ENCODE data around the gene MORF4L1. TPM values are rescaled to one million over a fixed set of nuclear protein-coding genes. Genes with fewer than 3 reads are reported as not detected.

Gene MORF4L1, protein sequence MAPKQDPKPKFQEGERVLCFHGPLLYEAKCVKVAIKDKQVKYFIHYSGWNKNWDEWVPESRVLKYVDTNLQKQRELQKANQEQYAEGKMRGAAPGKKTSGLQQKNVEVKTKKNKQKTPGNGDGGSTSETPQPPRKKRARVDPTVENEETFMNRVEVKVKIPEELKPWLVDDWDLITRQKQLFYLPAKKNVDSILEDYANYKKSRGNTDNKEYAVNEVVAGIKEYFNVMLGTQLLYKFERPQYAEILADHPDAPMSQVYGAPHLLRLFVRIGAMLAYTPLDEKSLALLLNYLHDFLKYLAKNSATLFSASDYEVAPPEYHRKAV
- total RNA-seq, result 381 and 436 TPM in 2 replicates
- 340 and 358 TPM in 2 replicates for polyA plus RNA-seq

- Histone ChIP-seq H3K9me2 (replicated peaks; ENCODE audit: insufficient read depth) (no peaks in the 10 kb centered on the region), H3K27me3 (no peaks in the 10 kb centered on the region), H3K9me3 (ENCODE audit: low read depth) (no peaks in the 10 kb centered on the region), H3K27ac (peak within 1 kb of the TSS; percentile 100), H3K4me1 (ENCODE audit: insufficient read depth) (peaks cover 22% of the 10 kb centered on the region), H3K79me2 (peaks cover 44% of the 10 kb centered on the region), H2AFZ (peak within 1 kb of the TSS; percentile 77), H3K4me3 (peak within 1 kb of the TSS; percentile 100), H3K36me3 (replicated peaks; ENCODE audit: insufficient read depth, low read depth) (no peaks in the 10 kb centered on the region), H4K20me1 (ENCODE audit: insufficient read depth, poor library complexity, severe bottlenecking) (peaks cover 39% of the 10 kb centered on the region), H3K4me2 (peak within 1 kb of the TSS; percentile 91)
- DNase-seq (ENCODE audit: low spot score), result peak; percentile 99
- TF ChIP-seq EZH2phosphoT487 (IDR thresholded peaks at IDR 0.05; ENCODE audit: low read depth, severe bottlenecking, unreplicated experiment) (no peak), EZH2 (IDR thresholded peaks at IDR 0.05; ENCODE audit: borderline replicate concordance) (no peak)
- TF ChIP-seq, protein P1, sequence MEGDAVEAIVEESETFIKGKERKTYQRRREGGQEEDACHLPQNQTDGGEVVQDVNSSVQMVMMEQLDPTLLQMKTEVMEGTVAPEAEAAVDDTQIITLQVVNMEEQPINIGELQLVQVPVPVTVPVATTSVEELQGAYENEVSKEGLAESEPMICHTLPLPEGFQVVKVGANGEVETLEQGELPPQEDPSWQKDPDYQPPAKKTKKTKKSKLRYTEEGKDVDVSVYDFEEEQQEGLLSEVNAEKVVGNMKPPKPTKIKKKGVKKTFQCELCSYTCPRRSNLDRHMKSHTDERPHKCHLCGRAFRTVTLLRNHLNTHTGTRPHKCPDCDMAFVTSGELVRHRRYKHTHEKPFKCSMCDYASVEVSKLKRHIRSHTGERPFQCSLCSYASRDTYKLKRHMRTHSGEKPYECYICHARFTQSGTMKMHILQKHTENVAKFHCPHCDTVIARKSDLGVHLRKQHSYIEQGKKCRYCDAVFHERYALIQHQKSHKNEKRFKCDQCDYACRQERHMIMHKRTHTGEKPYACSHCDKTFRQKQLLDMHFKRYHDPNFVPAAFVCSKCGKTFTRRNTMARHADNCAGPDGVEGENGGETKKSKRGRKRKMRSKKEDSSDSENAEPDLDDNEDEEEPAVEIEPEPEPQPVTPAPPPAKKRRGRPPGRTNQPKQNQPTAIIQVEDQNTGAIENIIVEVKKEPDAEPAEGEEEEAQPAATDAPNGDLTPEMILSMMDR (IDR thresholded peaks at IDR 0.05; ENCODE audit: poor library complexity), result no peak
- WGBS (ENCODE audit: low lambda C conversion rate, missing lambda C conversion rate), result 5% methylated on average over 19 of the region's 52 CpGs
Measured at GRCh38 chr15:78872155-78872971, at the start of gene MORF4L1. MORF4L1 (plus strand) TSS chr15:78872890; CDS start chr15:78873018, 128 bp downstream.

- no peaks in the 10 kb centered on the region for H3K36me3 ChIP-seq (replicated peaks; ENCODE audit: insufficient read depth, low read depth)
- no peaks in the 10 kb centered on the region for H3K4me1 ChIP-seq (ENCODE audit: insufficient read depth)
- H3K79me2 ChIP-seq, result no peaks in the 10 kb centered on the region
- no peaks in the 10 kb centered on the region for H3K9me2 ChIP-seq (replicated peaks; ENCODE audit: insufficient read depth)
- no peaks in the 10 kb centered on the region for H3K27me3 ChIP-seq
- H3K27ac ChIP-seq, result no peak overlapping the region
- H3K4me3 ChIP-seq, result no peak overlapping the region
- H3K4me2 ChIP-seq, result no peak overlapping the region
- no peaks in the 10 kb centered on the region for H4K20me1 ChIP-seq (ENCODE audit: insufficient read depth, poor library complexity, severe bottlenecking)
- 91% methylated on average over 2 of the region's 2 CpGs for WGBS (ENCODE audit: low lambda C conversion rate, missing lambda C conversion rate)
- DNase-seq (ENCODE audit: low spot score), result no peak
- H3K9me3 ChIP-seq (ENCODE audit: low read depth), result no peaks in the 10 kb centered on the region
- TF ChIP-seq, protein P1 (IDR thresholded peaks at IDR 0.05; ENCODE audit: poor library complexity), result no peak
- TF ChIP-seq EZH2 (IDR thresholded peaks at IDR 0.05; ENCODE audit: borderline replicate concordance) (no peak), EZH2phosphoT487 (IDR thresholded peaks at IDR 0.05; ENCODE audit: low read depth, severe bottlenecking, unreplicated experiment) (no peak)
- no peak overlapping the region for H2AFZ ChIP-seq
Measured at GRCh38 chr15:78828920-78829319, 43.8 kb upstream of the MORF4L1 start.

DNA sequence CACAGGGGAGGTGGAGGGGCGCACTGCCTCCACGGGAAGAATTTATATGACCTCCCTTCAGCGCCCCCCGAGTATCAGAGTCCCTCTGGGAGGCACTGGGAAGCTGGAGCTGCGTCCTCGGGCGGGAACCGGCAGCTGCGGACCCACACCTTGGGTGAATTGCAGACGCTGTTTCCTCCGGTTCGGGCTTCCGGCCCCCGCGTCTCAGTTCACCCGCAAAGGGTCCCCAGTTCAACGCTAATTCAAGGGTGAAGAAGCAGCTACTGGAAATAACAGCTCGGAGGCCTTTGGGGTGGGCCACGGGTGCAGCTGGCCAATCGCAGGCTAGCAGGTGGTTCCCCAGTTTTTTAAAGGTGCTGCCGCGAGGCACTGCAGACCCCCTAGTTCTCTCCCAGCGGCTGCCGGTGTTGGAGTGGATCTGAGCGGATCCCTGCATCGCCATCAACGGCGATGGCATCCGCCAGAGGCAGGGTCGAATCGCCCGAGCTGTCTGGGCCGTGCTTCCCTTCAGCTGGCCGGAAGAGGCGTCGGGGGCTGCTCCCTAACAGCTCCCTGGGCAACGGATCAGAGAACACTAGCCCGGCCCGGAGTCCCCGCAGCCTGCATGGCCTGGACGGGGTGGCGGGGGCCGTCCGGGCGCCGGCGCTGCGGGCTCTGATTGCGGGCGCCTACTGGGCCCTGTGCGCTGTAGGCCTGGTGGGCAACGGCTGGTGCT, 42.0 kb upstream of the MORF4L1 start:
- Histone ChIP-seq H3K79me2 (no peaks in the 10 kb centered on the region), H4K20me1 (ENCODE audit: insufficient read depth, poor library complexity, severe bottlenecking) (no peaks in the 10 kb centered on the region), H3K4me2 (no peak overlapping the region), H3K9me3 (ENCODE audit: low read depth) (no peaks in the 10 kb centered on the region), H3K9me2 (replicated peaks; ENCODE audit: insufficient read depth) (no peaks in the 10 kb centered on the region), H3K4me1 (ENCODE audit: insufficient read depth) (no peaks in the 10 kb centered on the region), H3K27me3 (no peaks in the 10 kb centered on the region), H3K36me3 (replicated peaks; ENCODE audit: insufficient read depth, low read depth) (no peaks in the 10 kb centered on the region), H3K27ac (no peak overlapping the region), H2AFZ (no peak overlapping the region), H3K4me3 (no peak overlapping the region)
- WGBS (ENCODE audit: low lambda C conversion rate, missing lambda C conversion rate), result 94% methylated on average over 44 of the region's 52 CpGs
- TF ChIP-seq EZH2phosphoT487 (IDR thresholded peaks at IDR 0.05; ENCODE audit: low read depth, severe bottlenecking, unreplicated experiment), result no peak
- no peak for TF ChIP-seq EZH2 (IDR thresholded peaks at IDR 0.05; ENCODE audit: borderline replicate concordance)
- TF ChIP-seq, protein P1 (IDR thresholded peaks at IDR 0.05; ENCODE audit: poor library complexity), result no peak
- DNase-seq (ENCODE audit: low spot score), result no peak
